ENCODE results near the gene UBIAD1. TPM values are rescaled to one million over a fixed set of nuclear protein-coding genes. Genes with fewer than 3 reads are reported as not detected.

The UBIAD1 gene
- total and polyA plus RNA-seq, 10 of the 15 experiments (the other 5 are each of a cell fraction or from before 2014, with no cell fraction given), result 4.5 to 23.8 (median 16.0) TPM

- TF ChIP-seq USF1 (IDR thresholded peaks at IDR 0.05; ENCODE audit: borderline replicate concordance, extremely low read length, insufficient read depth, low read depth, low read length), result no peak
- no peak for TF ChIP-seq BMI1 (IDR thresholded peaks at IDR 0.05; ENCODE audit: borderline replicate concordance)
- no peak for TF ChIP-seq SIN3A (IDR thresholded peaks at IDR 0.05; ENCODE audit: low read depth, low read length)
- TF ChIP-seq SREBF2 (IDR thresholded peaks at IDR 0.05; ENCODE audit: low read length), result no peak
- TF ChIP-seq KLF5 (IDR thresholded peaks at IDR 0.05; ENCODE audit: partially characterized antibody), result no peak
- no peak for TF ChIP-seq REST (IDR thresholded peaks at IDR 0.05; ENCODE audit: low read depth, low read length)
- no peak for TF ChIP-seq MYB (IDR thresholded peaks at IDR 0.05; ENCODE audit: borderline replicate concordance, low read depth, low read length)
- no peak for TF ChIP-seq NFIC (IDR thresholded peaks at IDR 0.05; ENCODE audit: low read depth, low read length)
- peak; percentile 37; the same call in 1 of the 2 replicates for TF ChIP-seq ATF2 (IDR thresholded peaks at IDR 0.05; ENCODE audit: low read length)
- TF ChIP-seq, protein P1, sequence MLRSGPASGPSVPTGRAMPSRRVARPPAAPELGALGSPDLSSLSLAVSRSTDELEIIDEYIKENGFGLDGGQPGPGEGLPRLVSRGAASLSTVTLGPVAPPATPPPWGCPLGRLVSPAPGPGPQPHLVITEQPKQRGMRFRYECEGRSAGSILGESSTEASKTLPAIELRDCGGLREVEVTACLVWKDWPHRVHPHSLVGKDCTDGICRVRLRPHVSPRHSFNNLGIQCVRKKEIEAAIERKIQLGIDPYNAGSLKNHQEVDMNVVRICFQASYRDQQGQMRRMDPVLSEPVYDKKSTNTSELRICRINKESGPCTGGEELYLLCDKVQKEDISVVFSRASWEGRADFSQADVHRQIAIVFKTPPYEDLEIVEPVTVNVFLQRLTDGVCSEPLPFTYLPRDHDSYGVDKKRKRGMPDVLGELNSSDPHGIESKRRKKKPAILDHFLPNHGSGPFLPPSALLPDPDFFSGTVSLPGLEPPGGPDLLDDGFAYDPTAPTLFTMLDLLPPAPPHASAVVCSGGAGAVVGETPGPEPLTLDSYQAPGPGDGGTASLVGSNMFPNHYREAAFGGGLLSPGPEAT (IDR thresholded peaks at IDR 0.05; ENCODE audit: low read depth), result peak; percentile 85
- peak; percentile 39; the same call in 1 of the 2 replicates for TF ChIP-seq NFXL1 (IDR thresholded peaks at IDR 0.05; ENCODE audit: borderline replicate concordance)
- TF ChIP-seq TCF7 (IDR thresholded peaks at IDR 0.05; ENCODE audit: borderline replicate concordance), result no peak
- peak; percentile 16; the same call in 1 of the 2 replicates for TF ChIP-seq NR2F1 (conservative IDR thresholded peaks at IDR 0.05)
- no peak for TF ChIP-seq HCFC1 (IDR thresholded peaks at IDR 0.05; ENCODE audit: low read length)
- no peak for TF ChIP-seq FOXK2 (IDR thresholded peaks at IDR 0.05)
- 0 out of 2 replicates have a peak, but pooled peaks have one; percentile 24 for TF ChIP-seq PKNOX1 (IDR thresholded peaks at IDR 0.05)
- TF ChIP-seq KAT2A (conservative IDR thresholded peaks at IDR 0.05; ENCODE audit: control insufficient read depth, low read depth, low read length), result no peak
- TF ChIP-seq JUNB (IDR thresholded peaks at IDR 0.05), result no peak
- no peak for TF ChIP-seq RBBP5 (conservative IDR thresholded peaks at IDR 0.05)
- TF ChIP-seq CEBPB (IDR thresholded peaks at IDR 0.05; ENCODE audit: borderline replicate concordance in 1 of 2, low read depth in 2 of 2, low read length in 2 of 2), result no peak
- TF ChIP-seq SPI1 (IDR thresholded peaks at IDR 0.05; ENCODE audit: borderline replicate concordance, insufficient read depth, low read depth, low read length), result peak; percentile 97
Observed at GRCh38 chr1:11335417-11336056, 62.5 kb downstream of the UBIAD1 start (continued).

Data from GM12878 (cell line).